Spleen (tissue), 11 donors: ENCODE measurements around the gene RAB4A. TPM values are rescaled to one million over a fixed set of nuclear protein-coding genes. Genes with fewer than 3 reads are reported as not detected.

Source experiments
- DNase-seq: peaks from one replicate; pipeline ENCODE4 v3.0.0-alpha.2; 2020
- H3K27ac ChIP-seq, 8 donors: fragments of 200-600 bp; sonication (generic) in 7 of 8; 1 replicate in 4 of 8; 2 replicates in 4 of 8; pipeline versions ENCODE4 v1.5.0 to v1.8.0; 2016 to 2021; ENCODE audit warnings: inconsistent platforms in 4 of 8, mild to moderate bottlenecking in 4 of 8, moderate library complexity in 1 of 8
- H3K27me3 ChIP-seq, 7 donors: fragments of 200-600 bp; sonication (generic) in 6 of 7; replicated peaks in 1 of 7; 1 replicate in 4 of 7; 2 replicates in 3 of 7; pipeline versions ENCODE4 v1.5.0 to v1.8.0; 2016 to 2021; ENCODE audit warnings: inconsistent platforms in 3 of 7, mild to moderate bottlenecking in 1 of 7
- H3K36me3 ChIP-seq, 6 donors: fragments of 200-600 bp; sonication (generic) in 5 of 6; 1 replicate in 4 of 6; 2 replicates in 2 of 6; pipeline versions ENCODE4 v1.5.0 to v1.8.0; 2016 to 2021; ENCODE audit warnings: inconsistent platforms in 2 of 6
- H3K4me1 ChIP-seq, 6 donors: fragments of 200-600 bp; sonication (generic) in 5 of 6; 1 replicate in 3 of 6; 2 replicates in 3 of 6; pipeline versions ENCODE4 v1.5.0 to v1.8.0; 2016 to 2021; ENCODE audit warnings: inconsistent platforms in 3 of 6
- H3K4me3 ChIP-seq, 8 donors: fragments of 200-600 bp; sonication (generic) in 7 of 8; 1 replicate in 4 of 8; 2 replicates in 4 of 8; pipeline versions ENCODE4 v1.5.0 to v1.8.0; 2016 to 2021; ENCODE audit warnings: inconsistent platforms in 4 of 8, mild to moderate bottlenecking in 4 of 8, moderate library complexity in 2 of 8
- H3K9me3 ChIP-seq, 8 donors: fragments of 200-600 bp; sonication (generic) in 7 of 8; 1 replicate in 4 of 8; 2 replicates in 4 of 8; pipeline versions ENCODE4 v1.5.0 to v1.8.0; 2016 to 2021; ENCODE audit warnings: inconsistent platforms in 4 of 8
- CTCF ChIP-seq, 11 experiments: fragments of 200-600 bp in 7 of 11; fragments of 450-650 bp in 4 of 11; sonication (generic) in 4 of 11; IDR thresholded peaks in 8 of 11; conservative IDR thresholded peaks in 3 of 11; 1 replicate in 7 of 11; 2 replicates in 4 of 11; pipeline versions ENCODE4 v1.4.0 to v1.8.0; 2016 to 2021; ENCODE audit warnings: antibody characterized with exemption in 11 of 11, inconsistent platforms in 4 of 11, mild to moderate bottlenecking in 1 of 11
- POLR2A ChIP-seq, 3 donors: fragments of 450-650 bp; IDR thresholded peaks; one replicate each; pipeline ENCODE4 v1.5.1; 2017; ENCODE audit warnings: antibody characterized with exemption in 3 of 3, mild to moderate bottlenecking in 1 of 3
- POLR2AphosphoS5 ChIP-seq, 3 donors: sonication (generic); formaldehyde crosslinking; IDR thresholded peaks; one replicate each; pipeline ENCODE4 v1.5.1; 2017; ENCODE audit warnings: antibody characterized with exemption in 3 of 3
- WGBS, 5 donors: extraction: QIAGEN DNeasy Blood & Tissue Kit in 3 of 5; methylation state at CpG; one replicate each; pipeline versions ENCODE4 v1.1.5 to v1.1.7; 2013 to 2018; 5-methylcytosine and 5-hydroxymethylcytosine counted together
- intact Hi-C: fragments of 100-400 bp; cut with DNase I; formaldehyde crosslinking; loops from one replicate; pipeline ENCODE4 v1.15.0; 2023; ENCODE audit warnings: low total_unique reads
- polyA plus RNA-seq, 3 donors: library from polyadenylated mRNA; stranded (reverse); fragments of 200-250 nt; gene quantifications; one replicate each; pipeline ENCODE4 v1.2.1, GENCODE V29; 2013
- total RNA-seq, 7 donors: library from RNA; depleted of rRNA in 3 of 7; stranded (reverse); fragments of >200 nt in 3 of 7; fragmentation: NEBNext Ultra II Directional in 4 of 7; extraction: Animal tissue kit (Norgen Biotek cat#: 25700) in 4 of 7; gene quantifications; one replicate each; pipeline versions ENCODE4 v1.1.0 to v1.2.1, GENCODE V29; 2016 to 2021
- donor health status: healthy with polysubstance abuse.
- donor health status: DM: no; HTN: no; CAD: no; lungs with moderate emphysema.
- donor health status: DM: no; HTN: no; CAD: no.
- donor health status: Bipolar disorder and iron deficiency.
- donor health status: healthy.
- donor health status: DM: no; HTN: no; CAD: no.
- donor health status: DM: yes; HTN: yes; CAD: no.

Gene RAB4A
- total and polyA plus RNA-seq, 10 donors, result 19.7 to 49.8 (median 27.0) TPM

- intact Hi-C loops, result no loop called here
- WGBS, 5 donors, result 88 to 94% (median 92%) methylated on average over 13 of the region's 13 CpGs
Observed at GRCh38 chr1:229234870-229235472, 35.9 kb upstream of the RAB4A start.

GRCh38 chr1:229237320-229237719, 33.6 kb upstream of the RAB4A start:
- WGBS, 5 donors, result 35 to 88% (median 59%) methylated on average over 2 of the region's 2 CpGs
- no peak for DNase-seq
- H3K27ac ChIP-seq, result no peak overlapping the region

More at GRCh38 chr1:229234870-229235472, 35.9 kb upstream of the RAB4A start:
- no peak for DNase-seq
- Histone ChIP-seq H3K27me3 (peaks cover 0 to 33% (median 0%) of the 10 kb centered on the region in 7 donors), H3K27ac (no peak overlapping the region), H3K9me3 (no peaks in the 10 kb centered on the region), H3K4me3 (no peak overlapping the region), H3K4me1 (peaks cover 4 to 27% (median 18%) of the 10 kb centered on the region in 6 donors), H3K36me3 (no peaks in the 10 kb centered on the region)
- no peak for TF ChIP-seq POLR2A (IDR thresholded peaks at IDR 0.05)
- no peak for TF ChIP-seq POLR2AphosphoS5 (IDR thresholded peaks at IDR 0.05)
- no peak for TF ChIP-seq CTCF (IDR thresholded peaks at IDR 0.05 in 8 of 11, conservative IDR thresholded peaks at IDR 0.05 in 3 of 11)

GRCh38 chr1:229238231-229238630, 32.7 kb upstream of the RAB4A start:
- Histone ChIP-seq H3K4me3 (no peak overlapping the region), H3K4me1 (no peaks in the 10 kb centered on the region), H3K27ac (no peak overlapping the region), H3K9me3 (peaks cover 0 to 7% (median 5%) of the 10 kb centered on the region in 8 donors), H3K36me3 (no peaks in the 10 kb centered on the region), H3K27me3 (peaks cover 0 to 28% (median 0%) of the 10 kb centered on the region in 7 donors)
- intact Hi-C loops, result no loop called here
- no peak for DNase-seq
- TF ChIP-seq CTCF (IDR thresholded peaks at IDR 0.05 in 8 of 11, conservative IDR thresholded peaks at IDR 0.05 in 3 of 11), result no peak
- TF ChIP-seq POLR2AphosphoS5 (IDR thresholded peaks at IDR 0.05), result no peak
- TF ChIP-seq POLR2A (IDR thresholded peaks at IDR 0.05), result no peak
- WGBS, 5 donors, result 35 to 62% (median 42%) methylated on average over 1 of the region's 1 CpG

More at GRCh38 chr1:229237320-229237719, 33.6 kb upstream of the RAB4A start:
- H3K27me3 ChIP-seq, result peaks cover 0 to 28% (median 0%) of the 10 kb centered on the region in 7 donors
- no peak for TF ChIP-seq CTCF (IDR thresholded peaks at IDR 0.05 in 8 of 11, conservative IDR thresholded peaks at IDR 0.05 in 3 of 11)
- TF ChIP-seq POLR2A (IDR thresholded peaks at IDR 0.05), result no peak
- TF ChIP-seq POLR2AphosphoS5 (IDR thresholded peaks at IDR 0.05), result no peak
- no peaks in the 10 kb centered on the region for H3K36me3 ChIP-seq
- H3K4me3 ChIP-seq, result no peak overlapping the region
- peaks cover 0 to 4% (median under 1%) of the 10 kb centered on the region in 6 donors for H3K4me1 ChIP-seq
- no peaks in the 10 kb centered on the region for H3K9me3 ChIP-seq
- intact Hi-C loops, result no loop called here

GRCh38 chr1:229238674-229239415, 32.1 kb upstream of the RAB4A start:
- no peak for TF ChIP-seq POLR2A (IDR thresholded peaks at IDR 0.05)
- no peak for TF ChIP-seq CTCF (IDR thresholded peaks at IDR 0.05 in 8 of 11, conservative IDR thresholded peaks at IDR 0.05 in 3 of 11)
- intact Hi-C loops, result no loop called here
- WGBS, 5 donors, result 75 to 79% (median 77%) methylated on average over 5 to 6 of the region's 6 CpGs
- H3K4me3 ChIP-seq, result no peak overlapping the region
- no peak for DNase-seq
- H3K9me3 ChIP-seq, result peaks cover 0 to 13% (median 11%) of the 10 kb centered on the region in 8 donors
- no peak overlapping the region for H3K27ac ChIP-seq
- H3K4me1 ChIP-seq, result no peaks in the 10 kb centered on the region
- no peaks in the 10 kb centered on the region for H3K36me3 ChIP-seq
- H3K27me3 ChIP-seq, result peaks cover 0 to 26% (median 0%) of the 10 kb centered on the region in 7 donors
